Endometrium (tissue), 2 donors: ENCODE results near the gene VWA8.
"Not testable (repeated sequence)": the region's sequence is repeated elsewhere in the genome, so short reads cannot be mapped to it uniquely, and the experiment has no call there.

ENCODE experiments used
- FAIRE-seq: peaks from 2 replicates; lab custom pipeline; 2012; peaks lifted over from hg19 to GRCh38; lab: Jason Lieb, UNC
- donor health status: control.
- donor health status: control.

The VWA8 gene

GRCh38 chr13:41966671-41967070 is 5.8 kb upstream of the VWA8 start:
- no peak for FAIRE-seq

- FAIRE-seq: no peak
Measured at GRCh38 chr13:41962994-41963393, 2.1 kb upstream of the VWA8 start.

GRCh38 chr13:41961466-41961760 is 504 bp upstream of the VWA8 start:
- no peak for FAIRE-seq

- no peak for FAIRE-seq
Measured at GRCh38 chr13:41960211-41960636, 685 bp downstream of the VWA8 start.

GRCh38 chr13:41956272-41956671 is 4.6 kb downstream of the VWA8 start:
- no peak for FAIRE-seq

- FAIRE-seq: no peak
Measured at GRCh38 chr13:41955605-41956004, 5.3 kb downstream of the VWA8 start.

GRCh38 chr13:41954226-41954625 is 6.7 kb downstream of the VWA8 start:
- FAIRE-seq: no peak

GRCh38 chr13:41952749-41953148 is 8.2 kb downstream of the VWA8 start:
- no peak for FAIRE-seq

- FAIRE-seq: not testable (repeated sequence)
Measured at GRCh38 chr13:41949104-41949503, 11.8 kb downstream of the VWA8 start.

GRCh38 chr13:41945926-41946325 is 15.0 kb downstream of the VWA8 start:
- no peak for FAIRE-seq

GRCh38 chr13:41944635-41945397 is 16.1 kb downstream of the VWA8 start:
- FAIRE-seq: no peak

- no peak for FAIRE-seq
Measured at GRCh38 chr13:41944229-41944628, 16.7 kb downstream of the VWA8 start.

- FAIRE-seq: no peak
Measured at GRCh38 chr13:41942462-41943094, 18.3 kb downstream of the VWA8 start.

GRCh38 chr13:41941174-41941573 is 19.7 kb downstream of the VWA8 start:
- no peak for FAIRE-seq

- no peak for FAIRE-seq
Measured at GRCh38 chr13:41939398-41939797, 21.5 kb downstream of the VWA8 start.

GRCh38 chr13:41938918-41939317 is 22.0 kb downstream of the VWA8 start:
- FAIRE-seq: no peak

- no peak for FAIRE-seq
Measured at GRCh38 chr13:41937388-41937787, 23.5 kb downstream of the VWA8 start.

GRCh38 chr13:41935501-41935900 is 25.4 kb downstream of the VWA8 start:
- FAIRE-seq: no peak

- no peak for FAIRE-seq
Measured at GRCh38 chr13:41934994-41935393, 25.9 kb downstream of the VWA8 start.

- FAIRE-seq: no peak
Measured at GRCh38 chr13:41934120-41934519, 26.8 kb downstream of the VWA8 start.

- no peak for FAIRE-seq
Measured at GRCh38 chr13:41931337-41931736, 29.6 kb downstream of the VWA8 start.

- FAIRE-seq: no peak
Measured at GRCh38 chr13:41930154-41930553, 30.8 kb downstream of the VWA8 start.

GRCh38 chr13:41928323-41928722 is 32.6 kb downstream of the VWA8 start:
- no peak for FAIRE-seq

- no peak for FAIRE-seq
Measured at GRCh38 chr13:41925014-41925413, 35.9 kb downstream of the VWA8 start.
